Left ventricle myocardium inferior (tissue), 1 donor: ENCODE measurements around the gene ARRB1. TPM values are rescaled to one million over a fixed set of nuclear protein-coding genes. Genes with fewer than 3 reads are reported as not detected.
A peak's percentile ranks its signal among the peaks of the same experiment; 100 is the strongest.

Experiments used
- DNase-seq: peaks from one replicate; pipeline ENCODE4 v3.0.0-alpha.2; 2020
- H3K27ac ChIP-seq: fragments of 200-600 bp; replicated peaks from 2 replicates; pipeline ENCODE4 v1.8.0; 2021
- H3K27me3 ChIP-seq: fragments of 200-600 bp; 2 replicates; pipeline ENCODE4 v1.8.0; 2021; ENCODE audit warnings: low read depth
- H3K36me3 ChIP-seq: fragments of 200-600 bp; 2 replicates; pipeline ENCODE4 v1.8.0; 2021
- H3K4me1 ChIP-seq: fragments of 200-600 bp; 2 replicates; pipeline ENCODE4 v1.8.0; 2021
- H3K4me3 ChIP-seq: fragments of 200-600 bp; 2 replicates; pipeline ENCODE4 v1.8.0; 2021; ENCODE audit warnings: mild to moderate bottlenecking, moderate library complexity
- H3K9me3 ChIP-seq: fragments of 200-600 bp; replicated peaks from 2 replicates; pipeline ENCODE4 v1.8.0; 2021
- intact Hi-C: fragments of 100-400 bp; cut with micrococcal nuclease; formaldehyde crosslinking; loops from one replicate; pipeline ENCODE4 v1.11.0; 2022
- total RNA-seq: library from RNA; stranded (reverse); fragmentation: NEBNext Ultra II Directional; extraction: Animal tissue kit (Norgen Biotek cat#: 25700); gene quantifications from one replicate; pipeline ENCODE4 v1.2.1, GENCODE V29; 2021
- TF ChIP-seq, protein P1 (sequence below): fragments of 200-600 bp; IDR thresholded peaks from 2 replicates; pipeline ENCODE4 v1.8.0; 2021; ENCODE audit warnings: antibody characterized with exemption, mild to moderate bottlenecking, borderline replicate concordance
- donor health status: DM: no; HTN: yes; CAD: no; lungs with severe emphysema.

Gene ARRB1
- total RNA-seq, 1 donor from 2014 or later: 25.9 TPM

DNA sequence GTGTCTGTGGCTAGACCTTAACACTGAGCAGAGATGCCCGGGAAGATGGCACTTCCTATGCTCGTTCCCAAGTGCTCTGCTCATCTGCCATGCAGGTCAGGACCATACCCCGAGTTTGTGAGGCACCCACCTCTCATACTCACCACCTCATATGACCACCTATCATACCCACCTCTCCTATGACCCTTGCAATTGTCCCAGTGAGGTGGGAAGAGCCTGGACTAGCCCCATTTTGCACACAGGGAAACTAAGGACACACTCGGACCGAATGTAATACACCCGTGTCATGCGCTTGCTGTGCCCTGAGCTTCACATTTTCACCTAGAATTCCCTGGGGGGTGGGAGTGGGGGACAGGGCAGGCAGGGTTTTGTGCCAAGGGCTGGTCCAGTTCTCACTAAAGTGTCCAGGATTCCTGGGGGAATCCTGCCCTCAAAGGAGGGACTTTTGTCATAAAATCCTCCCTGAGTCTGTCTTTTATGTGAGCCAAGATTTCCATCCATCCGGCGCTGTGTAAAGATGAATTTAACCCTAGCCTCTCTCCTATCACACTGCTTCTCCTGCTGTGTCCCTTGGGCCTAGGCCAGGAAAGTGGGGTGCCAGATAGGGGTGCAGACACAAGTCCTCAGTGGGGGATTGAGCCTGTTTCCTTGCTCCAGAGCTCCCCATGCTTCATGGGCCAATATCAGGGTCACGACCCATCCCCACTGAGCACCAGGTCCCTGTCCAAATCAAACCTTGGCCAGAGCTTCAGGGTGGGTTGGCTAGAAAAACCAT lies 90.9 kb downstream of the ARRB1 start:
- no peak overlapping the region for H3K27ac ChIP-seq
- peaks cover 16% of the 10 kb centered on the region for H3K27me3 ChIP-seq
- no peaks in the 10 kb centered on the region for H3K9me3 ChIP-seq
- intact Hi-C loops: no loop called here
- peaks cover 34% of the 10 kb centered on the region for H3K4me1 ChIP-seq
- TF ChIP-seq, protein P1, sequence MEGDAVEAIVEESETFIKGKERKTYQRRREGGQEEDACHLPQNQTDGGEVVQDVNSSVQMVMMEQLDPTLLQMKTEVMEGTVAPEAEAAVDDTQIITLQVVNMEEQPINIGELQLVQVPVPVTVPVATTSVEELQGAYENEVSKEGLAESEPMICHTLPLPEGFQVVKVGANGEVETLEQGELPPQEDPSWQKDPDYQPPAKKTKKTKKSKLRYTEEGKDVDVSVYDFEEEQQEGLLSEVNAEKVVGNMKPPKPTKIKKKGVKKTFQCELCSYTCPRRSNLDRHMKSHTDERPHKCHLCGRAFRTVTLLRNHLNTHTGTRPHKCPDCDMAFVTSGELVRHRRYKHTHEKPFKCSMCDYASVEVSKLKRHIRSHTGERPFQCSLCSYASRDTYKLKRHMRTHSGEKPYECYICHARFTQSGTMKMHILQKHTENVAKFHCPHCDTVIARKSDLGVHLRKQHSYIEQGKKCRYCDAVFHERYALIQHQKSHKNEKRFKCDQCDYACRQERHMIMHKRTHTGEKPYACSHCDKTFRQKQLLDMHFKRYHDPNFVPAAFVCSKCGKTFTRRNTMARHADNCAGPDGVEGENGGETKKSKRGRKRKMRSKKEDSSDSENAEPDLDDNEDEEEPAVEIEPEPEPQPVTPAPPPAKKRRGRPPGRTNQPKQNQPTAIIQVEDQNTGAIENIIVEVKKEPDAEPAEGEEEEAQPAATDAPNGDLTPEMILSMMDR: no peak
- no peak overlapping the region for H3K4me3 ChIP-seq
- no peak for DNase-seq
- peaks cover under 1% of the 10 kb centered on the region for H3K36me3 ChIP-seq

DNA sequence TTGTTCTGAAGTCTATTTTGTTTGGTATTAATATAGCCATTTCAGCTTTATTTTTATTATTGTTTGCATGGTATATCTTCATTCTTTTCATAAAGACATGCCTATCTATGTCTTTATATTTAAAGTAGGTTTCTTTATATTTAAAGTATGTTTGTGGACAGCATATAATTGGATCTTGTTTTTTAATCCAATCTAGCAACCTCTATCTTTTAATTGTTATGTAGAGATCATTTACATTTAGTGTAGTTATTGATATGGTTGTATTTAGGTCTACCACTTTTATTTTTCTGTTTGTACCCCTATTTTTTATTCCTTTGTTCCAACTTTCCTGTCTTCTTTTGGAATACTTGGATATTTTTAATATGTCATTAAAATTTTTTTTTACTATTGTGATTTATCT lies 97.1 kb downstream of the ARRB1 start:
- DNase-seq: no peak
- TF ChIP-seq, protein P1: no peak

DNA sequence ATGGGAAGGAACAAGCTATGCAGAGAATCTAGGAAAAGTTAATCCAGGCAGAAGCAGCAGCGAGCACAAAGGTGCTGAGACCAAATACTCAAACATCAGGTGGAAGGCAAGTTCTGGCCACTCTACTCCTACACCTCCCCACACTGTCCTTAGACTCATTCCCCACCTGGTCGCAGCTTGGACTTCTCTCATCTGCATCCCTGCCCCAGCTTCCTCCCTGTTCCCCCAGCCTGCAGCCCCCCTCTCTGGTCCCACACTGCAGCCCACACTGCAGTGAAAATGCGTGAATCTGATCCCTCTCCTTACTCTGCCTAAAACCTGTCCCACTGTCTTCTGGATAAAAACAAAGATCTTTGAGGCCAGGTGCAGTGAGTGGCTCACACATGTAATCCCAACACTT lies 101.8 kb downstream of the ARRB1 start:
- Histone ChIP-seq H3K9me3 (peaks cover 12% of the 10 kb centered on the region), H3K27me3 (peaks cover 49% of the 10 kb centered on the region), H3K4me1 (no peaks in the 10 kb centered on the region), H3K27ac (no peak overlapping the region), H3K4me3 (no peak overlapping the region), H3K36me3 (no peaks in the 10 kb centered on the region)
- TF ChIP-seq, protein P1: no peak
- intact Hi-C loops: loop anchor here (2.0 to 10.0 kb wide), 2 partner anchors 109 to 225 kb away; no protein-coding TSS in a partner anchor
- DNase-seq: no peak

More for the DNA sequence above, 97.1 kb downstream of the ARRB1 start:
- H3K9me3 ChIP-seq: peaks cover 12% of the 10 kb centered on the region
- peaks cover 52% of the 10 kb centered on the region for H3K27me3 ChIP-seq
- intact Hi-C loops: no loop called here
- H3K36me3 ChIP-seq: no peaks in the 10 kb centered on the region
- H3K4me3 ChIP-seq: no peak overlapping the region
- H3K4me1 ChIP-seq: no peaks in the 10 kb centered on the region
- no peak overlapping the region for H3K27ac ChIP-seq

DNA sequence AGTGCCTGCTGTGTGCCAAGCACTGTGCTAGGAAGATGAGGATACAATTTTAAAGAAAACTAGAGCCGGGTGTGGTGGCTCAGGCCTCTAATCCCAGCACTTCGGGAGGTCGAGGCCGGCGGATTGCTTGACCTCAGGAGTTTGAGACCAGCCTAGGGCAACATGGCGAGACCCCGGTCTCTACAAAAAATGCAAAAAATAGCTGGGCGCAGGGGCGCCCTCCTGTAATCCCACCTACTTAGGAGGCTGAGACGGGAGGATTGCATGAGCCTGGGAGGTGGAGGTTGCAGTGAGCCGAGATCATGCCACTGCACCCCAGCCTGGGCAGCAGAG lies 102.6 kb downstream of the ARRB1 start:
- Histone ChIP-seq H3K36me3 (no peaks in the 10 kb centered on the region), H3K27ac (no peak overlapping the region), H3K27me3 (peaks cover 57% of the 10 kb centered on the region), H3K9me3 (peaks cover 12% of the 10 kb centered on the region), H3K4me1 (no peaks in the 10 kb centered on the region), H3K4me3 (no peak overlapping the region)
- TF ChIP-seq, protein P1: peak; percentile 3
- intact Hi-C loops: loop anchor here (2.0 to 10.0 kb wide), 2 partner anchors 108 to 224 kb away; no protein-coding TSS in a partner anchor
- no peak for DNase-seq

DNA sequence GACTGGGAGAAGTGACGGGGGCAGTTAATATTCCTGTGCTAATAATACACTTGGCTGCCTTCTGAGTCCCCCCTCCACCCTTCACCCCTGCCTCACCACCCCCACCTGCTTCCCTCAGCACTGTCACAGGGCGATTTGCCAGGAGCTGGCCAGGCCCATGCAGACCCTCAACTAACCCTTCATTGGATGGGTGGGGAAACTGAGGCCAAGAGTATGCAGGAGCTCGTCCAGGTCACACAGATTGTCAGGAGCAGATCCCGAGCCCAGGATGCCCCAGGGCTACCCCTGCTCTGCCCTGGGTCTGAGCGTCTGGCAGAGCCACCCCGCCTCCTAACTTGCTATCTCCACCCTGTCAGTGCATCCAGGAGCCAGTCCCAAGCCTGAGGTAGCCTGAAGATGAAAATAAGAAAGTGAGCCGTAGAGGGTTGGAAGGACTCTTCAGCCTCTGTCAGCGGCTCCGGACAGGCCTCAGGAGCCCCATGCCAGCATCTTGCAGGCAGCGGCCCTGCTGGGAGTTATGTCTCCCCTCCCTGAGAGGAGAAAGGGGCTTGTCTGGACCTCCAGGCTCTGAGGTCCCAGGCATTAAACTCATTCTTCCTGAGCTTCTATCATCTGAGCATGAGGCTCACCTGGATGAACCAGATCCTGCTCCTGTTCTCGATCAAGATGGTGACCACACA lies 104.7 kb downstream of the ARRB1 start:
- peaks cover 75% of the 10 kb centered on the region for H3K27me3 ChIP-seq
- intact Hi-C loops: loop anchor here (10.0 kb wide), 1 partner anchor 222 kb away; no protein-coding TSS in a partner anchor
- no peak overlapping the region for H3K27ac ChIP-seq
- H3K4me3 ChIP-seq: no peak overlapping the region
- TF ChIP-seq, protein P1: no peak
- peaks cover 6% of the 10 kb centered on the region for H3K4me1 ChIP-seq
- no peaks in the 10 kb centered on the region for H3K36me3 ChIP-seq
- H3K9me3 ChIP-seq: no peaks in the 10 kb centered on the region
- no peak for DNase-seq
